ENCODE results near the gene TLCD1.

DNA sequence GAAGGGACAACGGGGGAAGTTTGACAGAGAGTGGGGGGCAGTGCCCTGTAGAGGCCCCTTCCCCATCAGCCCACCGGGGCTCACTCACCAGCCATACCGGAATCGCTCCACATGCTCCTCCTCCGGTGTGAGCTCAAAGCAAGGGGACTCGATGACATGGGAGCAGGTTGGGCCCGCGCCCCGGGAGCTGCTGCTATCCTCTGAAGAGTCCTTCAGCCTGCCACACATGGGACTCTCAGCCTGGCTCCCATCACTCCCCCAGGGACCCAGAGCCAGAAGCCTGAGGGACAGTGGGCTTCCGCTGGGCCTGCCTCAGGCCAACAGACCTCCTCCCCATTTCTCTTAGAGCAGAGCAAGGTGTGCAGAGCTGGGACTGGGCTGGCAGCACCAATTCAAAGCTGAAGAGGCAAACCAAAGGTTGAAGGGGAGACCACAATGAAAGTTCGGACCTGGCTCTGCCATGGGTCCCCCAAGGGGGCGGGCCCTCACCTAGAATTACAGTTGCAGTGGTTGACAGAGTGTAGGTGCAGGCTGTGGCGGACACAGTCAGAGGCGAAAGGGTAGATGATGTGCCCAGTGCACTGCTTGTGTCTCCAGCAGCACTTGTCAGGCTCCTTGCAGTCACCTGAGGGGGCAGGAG is 21.7 kb downstream of the TLCD1 start:
- TF ChIP-seq, protein P1, sequence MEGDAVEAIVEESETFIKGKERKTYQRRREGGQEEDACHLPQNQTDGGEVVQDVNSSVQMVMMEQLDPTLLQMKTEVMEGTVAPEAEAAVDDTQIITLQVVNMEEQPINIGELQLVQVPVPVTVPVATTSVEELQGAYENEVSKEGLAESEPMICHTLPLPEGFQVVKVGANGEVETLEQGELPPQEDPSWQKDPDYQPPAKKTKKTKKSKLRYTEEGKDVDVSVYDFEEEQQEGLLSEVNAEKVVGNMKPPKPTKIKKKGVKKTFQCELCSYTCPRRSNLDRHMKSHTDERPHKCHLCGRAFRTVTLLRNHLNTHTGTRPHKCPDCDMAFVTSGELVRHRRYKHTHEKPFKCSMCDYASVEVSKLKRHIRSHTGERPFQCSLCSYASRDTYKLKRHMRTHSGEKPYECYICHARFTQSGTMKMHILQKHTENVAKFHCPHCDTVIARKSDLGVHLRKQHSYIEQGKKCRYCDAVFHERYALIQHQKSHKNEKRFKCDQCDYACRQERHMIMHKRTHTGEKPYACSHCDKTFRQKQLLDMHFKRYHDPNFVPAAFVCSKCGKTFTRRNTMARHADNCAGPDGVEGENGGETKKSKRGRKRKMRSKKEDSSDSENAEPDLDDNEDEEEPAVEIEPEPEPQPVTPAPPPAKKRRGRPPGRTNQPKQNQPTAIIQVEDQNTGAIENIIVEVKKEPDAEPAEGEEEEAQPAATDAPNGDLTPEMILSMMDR (IDR thresholded peaks at IDR 0.05) = no peak
- TF ChIP-seq RAD21 (conservative IDR thresholded peaks at IDR 0.05 in 1 of 2, IDR thresholded peaks at IDR 0.05 in 1 of 2) = no peak
- no peak for TF ChIP-seq JUNB (IDR thresholded peaks at IDR 0.05)
- no peak for TF ChIP-seq MAFK (IDR thresholded peaks at IDR 0.05; ENCODE audit: partially characterized antibody)
- no peak for TF ChIP-seq NFE2L2 (conservative IDR thresholded peaks at IDR 0.05; ENCODE audit: low read length)
- no peak for TF ChIP-seq POLR2A (IDR thresholded peaks at IDR 0.05; ENCODE audit: low read length)
- TF ChIP-seq, protein P2, sequence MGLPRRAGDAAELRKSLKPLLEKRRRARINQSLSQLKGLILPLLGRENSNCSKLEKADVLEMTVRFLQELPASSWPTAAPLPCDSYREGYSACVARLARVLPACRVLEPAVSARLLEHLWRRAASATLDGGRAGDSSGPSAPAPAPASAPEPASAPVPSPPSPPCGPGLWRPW (IDR thresholded peaks at IDR 0.05) = no peak
